Fibroblast of skin of right biceps (primary cell): ENCODE results near the gene TFDP2.
"Not testable (repeated sequence)": the region's sequence is repeated elsewhere in the genome, so short reads cannot be mapped to it uniquely, and the experiment has no call there.

ENCODE experiments used
- DNase-seq: peaks from one replicate; pipeline ENCODE4 v3.0.0-alpha.2; 2013

Gene TFDP2

GRCh38 chr3:141915016-141915415 is 234.3 kb downstream of the TFDP2 start:
- peak; percentile 35 for DNase-seq

DNA sequence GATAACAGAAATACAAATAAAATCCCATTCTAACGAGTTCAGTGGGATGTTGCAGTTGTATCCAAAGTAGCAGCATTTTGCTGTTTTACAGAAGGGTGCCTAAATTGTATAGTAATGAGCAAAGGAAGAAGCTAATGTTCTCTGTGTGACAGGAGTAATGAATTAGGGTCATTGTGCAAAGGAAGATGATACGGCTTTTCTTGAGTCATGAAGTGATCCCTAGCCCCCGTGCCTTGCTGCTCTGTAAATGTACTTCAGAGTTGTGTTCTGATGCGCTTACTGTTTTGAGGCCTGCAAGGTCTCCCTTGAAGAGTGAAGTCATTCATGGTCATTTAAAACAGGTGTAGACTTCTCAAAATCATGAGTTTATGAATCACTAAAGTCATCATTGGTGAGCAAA is 235.0 kb downstream of the TFDP2 start:
- DNase-seq, result no peak

DNA sequence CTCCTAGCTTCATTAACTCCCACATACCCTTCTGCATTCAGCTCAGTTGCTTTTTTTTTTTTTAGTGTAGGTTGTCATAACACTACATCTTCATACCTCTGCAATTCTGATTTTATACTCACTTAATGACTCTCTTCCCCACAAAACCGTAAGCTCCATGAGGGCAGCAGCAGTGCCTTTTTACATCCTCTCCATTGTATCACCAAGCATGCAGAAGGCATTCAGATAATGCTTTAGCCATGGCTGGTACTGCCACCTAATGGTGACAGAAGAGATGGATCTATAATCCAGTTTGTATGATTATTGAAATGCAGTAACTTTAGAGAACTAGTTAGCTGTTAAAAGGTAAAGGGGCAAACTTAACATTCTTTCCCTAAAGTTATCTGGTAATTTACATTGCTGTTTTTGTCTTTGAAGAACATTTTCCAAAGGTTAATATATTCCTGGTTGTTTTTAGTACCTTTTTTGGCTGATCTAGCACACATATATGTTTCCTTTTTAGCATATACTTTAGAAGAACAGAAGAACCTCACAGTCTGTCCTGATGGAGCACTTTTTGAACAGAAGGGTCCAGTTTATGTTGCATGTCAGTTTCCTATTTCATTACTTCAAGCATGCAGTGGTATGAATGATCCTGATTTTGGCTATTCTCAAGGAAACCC is 236.1 kb downstream of the TFDP2 start:
- peak; percentile 61 for DNase-seq

DNA sequence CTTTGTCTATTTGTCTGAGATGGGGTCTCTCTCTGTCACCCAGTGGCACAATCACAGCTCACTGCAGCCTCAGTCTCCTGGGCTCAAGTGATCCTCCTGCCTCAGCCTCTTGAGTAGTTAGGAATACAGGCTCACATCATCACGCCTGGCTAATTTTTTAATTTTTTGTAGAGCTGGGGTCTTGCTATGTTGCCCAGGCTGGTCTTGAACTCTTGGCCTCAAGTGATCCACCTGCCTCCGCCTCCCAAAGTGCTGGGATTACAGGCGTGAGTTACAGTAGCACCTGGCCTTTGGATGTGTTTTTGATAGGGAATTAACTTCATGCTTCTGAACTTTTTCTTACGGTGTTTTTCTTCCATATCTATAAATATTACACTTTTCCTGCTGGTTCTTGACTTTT is 239.4 kb downstream of the TFDP2 start:
- not testable (repeated sequence) for DNase-seq

GRCh38 chr3:141909408-141909807 is 239.9 kb downstream of the TFDP2 start:
- DNase-seq, result no peak

GRCh38 chr3:141905129-141905528 is 244.2 kb downstream of the TFDP2 start:
- peak; percentile 13 for DNase-seq

DNA sequence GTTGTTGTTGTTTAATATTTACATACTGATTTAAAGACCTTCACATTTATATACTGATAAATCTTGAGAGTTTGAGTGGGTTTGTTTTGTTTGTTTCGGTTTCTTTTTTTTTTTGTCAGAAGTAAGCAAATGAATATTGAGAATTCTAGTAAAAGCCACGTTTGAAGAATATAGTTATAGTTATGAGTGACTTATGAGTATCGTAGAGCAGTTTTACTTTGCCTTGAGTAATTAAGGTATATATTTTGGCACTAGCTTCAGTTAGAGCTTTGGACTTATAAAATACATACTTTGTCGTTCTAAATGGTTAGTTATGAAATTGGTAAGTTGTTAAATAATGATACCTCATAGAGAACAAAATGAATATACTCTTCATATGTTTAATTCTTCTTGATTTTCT is 245.1 kb downstream of the TFDP2 start:
- no peak for DNase-seq

DNA sequence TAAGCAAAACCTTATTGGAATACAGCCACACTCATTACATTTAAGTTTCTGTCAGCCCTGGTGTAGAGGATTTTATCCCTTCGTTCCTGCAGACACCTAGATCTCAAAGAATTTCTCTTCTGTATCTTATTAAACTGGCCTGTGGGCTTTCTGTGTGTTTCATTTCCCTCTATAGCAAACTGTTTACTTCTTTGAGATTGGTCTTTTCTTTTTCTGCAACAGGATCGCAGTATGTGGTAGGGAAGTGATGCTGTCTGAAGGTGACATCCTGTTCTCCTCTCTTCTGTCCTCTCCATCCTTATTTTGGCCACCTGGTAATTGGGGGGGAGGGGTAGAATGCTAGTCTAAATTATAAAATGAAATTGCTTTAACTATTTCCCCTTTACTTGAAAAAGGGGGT is 247.4 kb downstream of the TFDP2 start:
- DNase-seq, result no peak

DNA sequence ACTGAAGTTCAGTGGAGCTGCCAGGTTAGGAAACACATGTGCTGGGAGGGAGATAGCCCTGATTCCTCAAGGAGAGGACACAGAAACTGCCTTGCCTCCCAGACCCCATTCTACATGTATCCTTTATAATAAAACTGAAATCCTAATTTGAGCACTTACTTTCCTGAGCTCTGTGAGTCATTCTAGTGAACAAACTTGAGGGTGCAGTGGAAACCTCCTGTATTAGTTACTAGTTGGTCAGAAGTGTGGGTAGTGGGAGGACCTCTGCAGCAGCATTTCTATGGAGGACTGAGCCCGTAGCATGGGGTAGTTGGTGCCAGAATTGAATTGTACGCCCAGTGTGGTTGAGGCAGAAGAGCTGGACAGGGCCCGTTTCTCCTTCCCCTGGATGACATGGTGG is 249.0 kb downstream of the TFDP2 start:
- DNase-seq, result no peak

GRCh38 chr3:141898908-141899307 is 250.4 kb downstream of the TFDP2 start:
- DNase-seq, result no peak

DNA sequence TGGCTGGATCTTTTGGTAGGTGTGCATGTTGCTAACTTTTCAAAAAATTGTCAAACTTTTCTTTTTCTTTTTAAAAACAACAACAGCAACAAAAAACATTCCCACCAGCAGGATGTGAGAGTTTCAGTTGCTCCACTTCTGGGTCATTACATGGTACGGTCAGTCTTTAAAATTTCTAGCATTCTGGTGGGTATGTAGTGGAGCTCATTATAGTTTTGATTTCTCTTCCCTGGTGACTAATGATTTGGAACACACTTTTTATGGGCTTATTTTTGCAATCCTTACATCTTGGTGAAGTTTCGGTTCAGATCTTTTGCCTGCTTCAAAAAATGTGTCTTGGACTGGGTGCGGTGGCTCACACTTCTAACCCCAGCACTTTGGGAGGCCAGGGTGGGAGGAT is 253.6 kb downstream of the TFDP2 start:
- peak; percentile 8 for DNase-seq

GRCh38 chr3:141894524-141895176 is 254.7 kb downstream of the TFDP2 start:
- DNase-seq, result peak; percentile 81
